ENCODE data around the gene XYLT1.

DNA sequence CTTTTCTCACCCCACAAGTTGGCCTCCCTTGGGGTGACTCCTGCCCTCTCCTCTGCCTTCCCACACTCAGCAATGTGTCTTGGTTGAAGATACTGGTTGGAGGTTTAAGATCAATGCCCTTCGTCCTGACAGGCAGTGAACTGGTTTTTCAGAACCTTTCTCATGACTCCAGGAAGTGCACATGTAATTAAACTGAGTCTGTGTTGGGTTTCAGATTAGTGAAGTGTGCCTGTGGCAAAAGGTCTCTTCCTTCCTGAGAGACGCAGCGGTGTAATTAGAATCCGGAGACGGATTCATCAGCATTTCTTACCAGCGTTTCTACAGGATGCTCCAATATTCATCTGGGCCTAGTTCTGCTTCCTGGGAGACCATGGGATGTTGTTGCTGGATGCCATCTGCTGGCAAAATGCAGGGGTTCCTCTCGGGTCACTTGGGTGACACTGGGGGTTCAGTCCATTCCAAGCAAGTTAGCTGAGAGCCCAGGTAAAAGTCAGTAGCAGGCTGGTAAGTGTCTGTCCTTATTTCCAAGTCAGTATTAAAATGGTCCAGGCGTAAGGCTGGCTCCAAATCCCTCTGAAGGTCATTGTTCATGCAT, 233.3 kb downstream of the XYLT1 start:
- TF ChIP-seq EZH2 (IDR thresholded peaks at IDR 0.05; ENCODE audit: insufficient read depth, poor library complexity, severe bottlenecking), result no peak
- no peak for TF ChIP-seq EZH2phosphoT487 (IDR thresholded peaks at IDR 0.05; ENCODE audit: insufficient read depth, low read depth)
